ENCODE data around the gene FOXO6.

FOXO6 gene

DNA sequence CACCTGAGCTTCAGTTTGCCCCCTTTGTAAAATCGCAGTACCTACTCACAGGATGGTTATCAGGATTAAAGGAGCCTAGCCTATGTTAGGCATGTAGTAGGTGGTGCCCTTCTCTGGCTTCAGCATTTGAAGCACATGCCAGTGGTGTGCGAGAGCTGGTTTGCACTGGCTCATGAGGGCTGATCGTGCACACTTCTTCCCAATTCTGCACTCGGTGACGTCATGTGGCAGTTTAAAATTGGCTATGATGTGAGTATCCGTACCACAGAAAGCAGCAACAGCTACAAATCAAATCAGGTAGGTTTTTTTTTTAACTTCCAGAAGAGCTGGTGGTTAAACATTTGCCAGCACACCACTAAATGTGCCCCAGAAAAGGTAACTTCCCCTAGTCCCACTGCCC, 13.5 kb downstream of the FOXO6 start:
- DNase-seq (ENCODE audit: low read depth) = no peak

DNA sequence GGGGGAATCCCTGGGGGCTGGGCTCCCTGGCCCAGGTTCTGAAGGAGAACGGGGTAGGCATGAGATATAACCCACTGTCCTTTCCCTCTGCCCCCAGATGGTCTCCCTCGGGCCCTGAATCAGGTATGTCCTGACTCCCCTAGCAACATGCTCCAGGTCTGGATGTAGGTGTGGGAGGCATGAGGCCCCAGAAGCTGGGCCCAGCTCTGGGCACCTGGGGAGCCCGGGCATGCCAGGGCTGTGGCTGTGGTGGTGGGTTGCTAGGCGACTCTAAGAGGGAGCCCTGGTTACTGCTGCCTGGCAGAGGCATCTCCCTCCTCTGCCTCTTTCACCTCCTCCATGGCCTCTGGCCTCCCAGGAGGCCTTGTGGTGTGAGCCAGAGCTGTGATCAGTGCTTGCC, 16.2 kb downstream of the FOXO6 start:
- DNase-seq (ENCODE audit: low read depth) = no peak
- no peak overlapping the region for H3K4me3 ChIP-seq (ENCODE audit: low read depth, low read length)
- TF ChIP-seq, protein P1, sequence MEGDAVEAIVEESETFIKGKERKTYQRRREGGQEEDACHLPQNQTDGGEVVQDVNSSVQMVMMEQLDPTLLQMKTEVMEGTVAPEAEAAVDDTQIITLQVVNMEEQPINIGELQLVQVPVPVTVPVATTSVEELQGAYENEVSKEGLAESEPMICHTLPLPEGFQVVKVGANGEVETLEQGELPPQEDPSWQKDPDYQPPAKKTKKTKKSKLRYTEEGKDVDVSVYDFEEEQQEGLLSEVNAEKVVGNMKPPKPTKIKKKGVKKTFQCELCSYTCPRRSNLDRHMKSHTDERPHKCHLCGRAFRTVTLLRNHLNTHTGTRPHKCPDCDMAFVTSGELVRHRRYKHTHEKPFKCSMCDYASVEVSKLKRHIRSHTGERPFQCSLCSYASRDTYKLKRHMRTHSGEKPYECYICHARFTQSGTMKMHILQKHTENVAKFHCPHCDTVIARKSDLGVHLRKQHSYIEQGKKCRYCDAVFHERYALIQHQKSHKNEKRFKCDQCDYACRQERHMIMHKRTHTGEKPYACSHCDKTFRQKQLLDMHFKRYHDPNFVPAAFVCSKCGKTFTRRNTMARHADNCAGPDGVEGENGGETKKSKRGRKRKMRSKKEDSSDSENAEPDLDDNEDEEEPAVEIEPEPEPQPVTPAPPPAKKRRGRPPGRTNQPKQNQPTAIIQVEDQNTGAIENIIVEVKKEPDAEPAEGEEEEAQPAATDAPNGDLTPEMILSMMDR (IDR thresholded peaks at IDR 0.05; ENCODE audit: low read depth, low read length) = no peak
- TF ChIP-seq, protein P2, sequence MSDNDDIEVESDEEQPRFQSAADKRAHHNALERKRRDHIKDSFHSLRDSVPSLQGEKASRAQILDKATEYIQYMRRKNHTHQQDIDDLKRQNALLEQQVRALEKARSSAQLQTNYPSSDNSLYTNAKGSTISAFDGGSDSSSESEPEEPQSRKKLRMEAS (IDR thresholded peaks at IDR 0.05; ENCODE audit: low read depth, low read length) = no peak
- TF ChIP-seq POLR2A (IDR thresholded peaks at IDR 0.05; ENCODE audit: extremely low read depth, insufficient read length) (no peak), MYC (IDR thresholded peaks at IDR 0.05; ENCODE audit: low read depth, low read length) (no peak)

More for the DNA sequence above, 13.5 kb downstream of the FOXO6 start:
- no peak for TF ChIP-seq POLR2A (IDR thresholded peaks at IDR 0.05; ENCODE audit: extremely low read depth, insufficient read length)
- TF ChIP-seq, protein P1 (IDR thresholded peaks at IDR 0.05; ENCODE audit: low read depth, low read length) = no peak
- TF ChIP-seq, protein P2 (IDR thresholded peaks at IDR 0.05; ENCODE audit: low read depth, low read length) = no peak
- TF ChIP-seq MYC (IDR thresholded peaks at IDR 0.05; ENCODE audit: low read depth, low read length) = no peak
- no peak overlapping the region for H3K4me3 ChIP-seq (ENCODE audit: low read depth, low read length)

DNA sequence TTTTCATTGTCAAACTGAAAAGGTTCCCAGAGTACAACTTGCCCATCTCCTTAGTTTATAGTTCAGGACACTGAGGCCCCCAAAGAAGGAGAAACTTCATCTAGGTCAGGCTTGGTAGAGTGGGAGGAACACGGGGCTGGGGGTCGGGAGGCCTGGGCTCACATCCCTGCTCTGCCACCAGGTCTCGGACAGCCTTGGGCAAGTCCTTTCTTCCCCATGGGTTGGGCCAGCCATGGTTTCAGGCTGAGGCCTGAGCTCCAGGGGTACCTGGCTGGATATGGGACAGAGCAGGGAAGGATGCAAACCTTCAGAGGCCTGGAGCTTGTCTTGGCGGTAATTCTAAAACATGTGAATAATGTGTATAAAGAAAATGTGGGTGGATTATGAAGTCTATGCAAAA, 17.0 kb downstream of the FOXO6 start:
- H3K4me3 ChIP-seq (ENCODE audit: low read depth, low read length) = no peak overlapping the region
- TF ChIP-seq MYC (IDR thresholded peaks at IDR 0.05; ENCODE audit: low read depth, low read length) = no peak
- TF ChIP-seq POLR2A (IDR thresholded peaks at IDR 0.05; ENCODE audit: extremely low read depth, insufficient read length) = no peak
- TF ChIP-seq, protein P1 (IDR thresholded peaks at IDR 0.05; ENCODE audit: low read depth, low read length) = no peak
- TF ChIP-seq, protein P2 (IDR thresholded peaks at IDR 0.05; ENCODE audit: low read depth, low read length) = no peak
- DNase-seq (ENCODE audit: low read depth) = no peak

DNA sequence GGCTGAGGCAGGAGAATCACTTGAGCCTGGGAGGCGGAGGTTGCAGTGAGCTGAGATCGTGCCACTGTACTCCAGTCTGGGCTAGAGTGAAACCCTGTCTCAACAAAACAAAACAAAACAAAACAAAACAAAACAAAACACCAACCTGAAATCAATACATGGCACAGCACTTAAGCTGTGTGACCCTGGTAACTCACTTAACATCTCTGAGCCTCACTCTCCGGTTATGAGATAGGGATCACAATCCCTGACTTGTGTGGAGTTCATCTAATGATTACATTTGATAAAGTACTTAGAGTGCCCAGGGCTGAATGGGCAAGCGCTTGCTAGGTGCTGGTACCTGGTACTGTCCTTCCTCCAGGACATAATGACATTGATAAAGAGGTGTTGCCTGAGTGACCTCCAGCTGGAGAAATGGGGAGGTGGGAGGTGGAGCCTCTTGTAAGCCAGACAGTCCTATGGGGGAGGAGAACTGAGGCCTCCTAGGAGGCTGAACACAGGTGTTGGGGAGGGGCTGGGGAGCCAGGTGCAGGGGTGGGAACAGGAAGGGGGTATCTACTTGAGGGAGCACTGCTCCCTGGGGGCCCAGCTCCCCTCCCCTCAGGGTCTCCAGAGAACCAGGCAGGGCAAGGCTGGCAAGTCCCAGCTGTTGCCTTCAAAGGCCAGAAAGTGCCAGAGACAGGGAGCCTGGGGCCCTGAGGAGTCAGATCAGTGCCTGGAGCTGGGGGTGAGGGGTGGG, 17.9 kb downstream of the FOXO6 start:
- no peak overlapping the region for H3K4me3 ChIP-seq (ENCODE audit: low read depth, low read length)
- DNase-seq (ENCODE audit: low read depth) = no peak
- no peak for TF ChIP-seq POLR2A (IDR thresholded peaks at IDR 0.05; ENCODE audit: extremely low read depth, insufficient read length)
- TF ChIP-seq, protein P1 (IDR thresholded peaks at IDR 0.05; ENCODE audit: low read depth, low read length) = no peak
- no peak for TF ChIP-seq MYC (IDR thresholded peaks at IDR 0.05; ENCODE audit: low read depth, low read length)
- TF ChIP-seq, protein P2 (IDR thresholded peaks at IDR 0.05; ENCODE audit: low read depth, low read length) = no peak

DNA sequence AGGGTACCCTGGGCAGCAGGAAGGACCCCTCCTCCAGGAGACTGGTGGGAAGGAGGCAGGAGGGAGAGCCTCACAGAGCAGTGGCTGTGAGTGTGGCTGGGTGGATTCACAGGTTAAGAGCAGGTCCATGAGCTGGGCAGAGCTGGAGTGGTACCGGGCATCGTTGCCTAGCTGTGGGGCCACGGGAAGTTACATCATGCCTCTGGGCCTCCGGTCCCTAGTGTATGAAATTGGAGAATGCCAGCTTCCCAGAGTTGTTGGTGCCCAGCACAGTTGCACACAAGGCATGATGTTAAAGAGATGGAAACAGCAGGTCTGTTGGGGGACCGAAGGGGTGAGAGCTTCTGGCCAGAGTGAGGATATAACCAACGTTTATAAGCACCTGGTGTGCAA, 18.5 kb downstream of the FOXO6 start:
- TF ChIP-seq, protein P2 (IDR thresholded peaks at IDR 0.05; ENCODE audit: low read depth, low read length) = no peak
- no peak for TF ChIP-seq POLR2A (IDR thresholded peaks at IDR 0.05; ENCODE audit: extremely low read depth, insufficient read length)
- no peak for TF ChIP-seq MYC (IDR thresholded peaks at IDR 0.05; ENCODE audit: low read depth, low read length)
- TF ChIP-seq, protein P1 (IDR thresholded peaks at IDR 0.05; ENCODE audit: low read depth, low read length) = no peak
- DNase-seq (ENCODE audit: low read depth) = peak; percentile 33
- no peak overlapping the region for H3K4me3 ChIP-seq (ENCODE audit: low read depth, low read length)

Data from NB4 (cell line).